Embryonic facial prominence (tissue), 1 donor: ENCODE measurements around the gene SCYGR5.
"Not testable (repeated sequence)": the region's sequence is repeated elsewhere in the genome, so short reads cannot be mapped to it uniquely, and the experiment has no call there.

Source experiments
- DNase-seq: peaks from one replicate; pipeline ENCODE4 v3.0.0-alpha.2; 2016; ENCODE audit errors: extremely low spot score

SCYGR5 gene

GRCh38 chr2:227666631-227667170 lies at the start of gene SCYGR5:
Gene SCYGR5, plus strand, starts transcription at chr2:227666804. Its CDS starts 0 bp downstream, at chr2:227666804.
- DNase-seq, result not testable (repeated sequence)

GRCh38 chr2:227617316-227618230 lies 49.0 kb upstream of the SCYGR5 start, which contains the start of gene SCYGR4:
Gene SCYGR4, plus strand, starts transcription at chr2:227617498. Its CDS starts 0 bp downstream, at chr2:227617498.
- DNase-seq, result no peak

GRCh38 chr2:227623226-227623625 lies 43.4 kb upstream of the SCYGR5 start:
- DNase-seq, result no peak

GRCh38 chr2:227625420-227625819 lies 41.2 kb upstream of the SCYGR5 start:
- no peak for DNase-seq

GRCh38 chr2:227626580-227627151 lies 39.9 kb upstream of the SCYGR5 start:
- DNase-seq, result no peak

- no peak for DNase-seq
These were observed 38.8 kb upstream of the SCYGR5 start for GRCh38 chr2:227627769-227628168.

- no peak for DNase-seq
These were observed 37.2 kb upstream of the SCYGR5 start for GRCh38 chr2:227629435-227629834.

- no peak for DNase-seq
These were observed 36.3 kb upstream of the SCYGR5 start for GRCh38 chr2:227630322-227630721.

- DNase-seq, result no peak
These were observed 33.8 kb upstream of the SCYGR5 start for GRCh38 chr2:227632827-227633226.

- DNase-seq, result no peak
These were observed 32.4 kb upstream of the SCYGR5 start for GRCh38 chr2:227634201-227634600.

GRCh38 chr2:227642656-227643055 lies 23.9 kb upstream of the SCYGR5 start:
- DNase-seq, result no peak

- DNase-seq, result no peak
These were observed 22.5 kb upstream of the SCYGR5 start for GRCh38 chr2:227643990-227644551.

- DNase-seq, result no peak
These were observed 13.2 kb upstream of the SCYGR5 start for GRCh38 chr2:227653419-227653818.

GRCh38 chr2:227654426-227654825 lies 12.2 kb upstream of the SCYGR5 start:
- DNase-seq, result no peak

GRCh38 chr2:227655454-227655853 lies 11.2 kb upstream of the SCYGR5 start:
- DNase-seq, result no peak

GRCh38 chr2:227657199-227657845 lies 9.3 kb upstream of the SCYGR5 start:
- DNase-seq, result no peak

GRCh38 chr2:227661025-227661649 lies 5.5 kb upstream of the SCYGR5 start:
- no peak for DNase-seq

GRCh38 chr2:227661827-227662226 lies 4.8 kb upstream of the SCYGR5 start:
- DNase-seq, result no peak

- no peak for DNase-seq
These were observed 1.2 kb upstream of the SCYGR5 start for GRCh38 chr2:227665189-227665940.

- DNase-seq, result no peak
These were observed 4.7 kb downstream of the SCYGR5 start for GRCh38 chr2:227671170-227671905.
